Measurements from ENCODE around the gene GRK6. TPM values are rescaled to one million over a fixed set of nuclear protein-coding genes. Genes with fewer than 3 reads are reported as not detected.

GRK6 gene
- total RNA-seq, 1 experiment from 2014 or later: 60.9 TPM

- no peak for DNase-seq (ENCODE audit: low read depth)
- in situ Hi-C loops (cut with HindIII; ENCODE audit: low pct_unique_long_range_greater_than_20kb, low sequenced_read_pairs): no loop called here
These were observed 7.3 kb downstream of the GRK6 start for GRCh38 chr5:177433658-177434217.

GRCh38 chr5:177434437-177434836, 8.0 kb downstream of the GRK6 start:
- DNase-seq (ENCODE audit: low read depth): no peak
- in situ Hi-C loops (cut with HindIII; ENCODE audit: low pct_unique_long_range_greater_than_20kb, low sequenced_read_pairs): no loop called here

GRCh38 chr5:177434942-177435738, 8.7 kb downstream of the GRK6 start:
- in situ Hi-C loops (cut with HindIII; ENCODE audit: low pct_unique_long_range_greater_than_20kb, low sequenced_read_pairs): no loop called here

GRCh38 chr5:177435847-177436536, 9.5 kb downstream of the GRK6 start:
- in situ Hi-C loops (cut with HindIII; ENCODE audit: low pct_unique_long_range_greater_than_20kb, low sequenced_read_pairs): no loop called here
- no peak for DNase-seq (ENCODE audit: low read depth)

More at GRCh38 chr5:177434942-177435738, 8.7 kb downstream of the GRK6 start:
- DNase-seq (ENCODE audit: low read depth): no peak

- in situ Hi-C loops (cut with HindIII; ENCODE audit: low pct_unique_long_range_greater_than_20kb, low sequenced_read_pairs): no loop called here
- DNase-seq (ENCODE audit: low read depth): peak; percentile 38
These were observed 11.1 kb downstream of the GRK6 start for GRCh38 chr5:177437623-177438022.

- no peak for DNase-seq (ENCODE audit: low read depth)
- in situ Hi-C loops (cut with HindIII; ENCODE audit: low pct_unique_long_range_greater_than_20kb, low sequenced_read_pairs): no loop called here
These were observed 12.0 kb downstream of the GRK6 start for GRCh38 chr5:177438468-177438867.

DNA sequence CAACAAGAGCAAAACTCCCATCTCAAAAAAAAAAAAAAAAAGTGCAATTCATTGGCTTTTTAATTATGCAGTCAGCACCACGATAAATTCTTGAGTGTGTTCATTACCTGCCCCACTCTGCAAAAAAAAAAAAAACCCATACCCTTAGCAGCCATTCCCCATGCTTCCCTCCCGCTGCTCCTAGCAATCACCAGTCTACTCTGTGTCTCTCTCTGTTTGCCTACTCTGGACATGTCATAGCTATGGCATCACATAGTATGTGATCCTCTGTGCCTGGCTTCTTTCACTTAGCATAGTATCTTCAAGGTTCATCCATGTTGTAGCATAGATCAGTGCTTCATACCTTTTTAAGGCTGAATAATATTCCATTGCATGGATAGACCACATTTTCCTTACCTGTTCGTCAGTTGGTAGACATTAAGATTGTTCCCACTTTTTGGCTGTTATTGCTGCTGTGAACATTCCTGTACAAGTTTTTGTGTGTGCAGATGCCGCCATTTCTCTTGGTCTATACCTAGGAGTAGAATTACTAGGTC, 13.1 kb downstream of the GRK6 start:
- in situ Hi-C loops (cut with HindIII; ENCODE audit: low pct_unique_long_range_greater_than_20kb, low sequenced_read_pairs): no loop called here

GRCh38 chr5:177440211-177440989, 13.9 kb downstream of the GRK6 start:
- in situ Hi-C loops (cut with HindIII; ENCODE audit: low pct_unique_long_range_greater_than_20kb, low sequenced_read_pairs): no loop called here
- no peak for DNase-seq (ENCODE audit: low read depth)

More for the DNA sequence above, 13.1 kb downstream of the GRK6 start:
- DNase-seq (ENCODE audit: low read depth): no peak

GRCh38 chr5:177440990-177441780, 14.7 kb downstream of the GRK6 start:
- no peak for DNase-seq (ENCODE audit: low read depth)
- in situ Hi-C loops (cut with HindIII; ENCODE audit: low pct_unique_long_range_greater_than_20kb, low sequenced_read_pairs): no loop called here

GRCh38 chr5:177442066-177442826, 15.8 kb downstream of the GRK6 start:
- in situ Hi-C loops (cut with HindIII; ENCODE audit: low pct_unique_long_range_greater_than_20kb, low sequenced_read_pairs): no loop called here
- no peak for DNase-seq (ENCODE audit: low read depth)

GRCh38 chr5:177443144-177443983, 16.9 kb downstream of the GRK6 start:
- DNase-seq (ENCODE audit: low read depth): no peak
- in situ Hi-C loops (cut with HindIII; ENCODE audit: low pct_unique_long_range_greater_than_20kb, low sequenced_read_pairs): no loop called here

DNA sequence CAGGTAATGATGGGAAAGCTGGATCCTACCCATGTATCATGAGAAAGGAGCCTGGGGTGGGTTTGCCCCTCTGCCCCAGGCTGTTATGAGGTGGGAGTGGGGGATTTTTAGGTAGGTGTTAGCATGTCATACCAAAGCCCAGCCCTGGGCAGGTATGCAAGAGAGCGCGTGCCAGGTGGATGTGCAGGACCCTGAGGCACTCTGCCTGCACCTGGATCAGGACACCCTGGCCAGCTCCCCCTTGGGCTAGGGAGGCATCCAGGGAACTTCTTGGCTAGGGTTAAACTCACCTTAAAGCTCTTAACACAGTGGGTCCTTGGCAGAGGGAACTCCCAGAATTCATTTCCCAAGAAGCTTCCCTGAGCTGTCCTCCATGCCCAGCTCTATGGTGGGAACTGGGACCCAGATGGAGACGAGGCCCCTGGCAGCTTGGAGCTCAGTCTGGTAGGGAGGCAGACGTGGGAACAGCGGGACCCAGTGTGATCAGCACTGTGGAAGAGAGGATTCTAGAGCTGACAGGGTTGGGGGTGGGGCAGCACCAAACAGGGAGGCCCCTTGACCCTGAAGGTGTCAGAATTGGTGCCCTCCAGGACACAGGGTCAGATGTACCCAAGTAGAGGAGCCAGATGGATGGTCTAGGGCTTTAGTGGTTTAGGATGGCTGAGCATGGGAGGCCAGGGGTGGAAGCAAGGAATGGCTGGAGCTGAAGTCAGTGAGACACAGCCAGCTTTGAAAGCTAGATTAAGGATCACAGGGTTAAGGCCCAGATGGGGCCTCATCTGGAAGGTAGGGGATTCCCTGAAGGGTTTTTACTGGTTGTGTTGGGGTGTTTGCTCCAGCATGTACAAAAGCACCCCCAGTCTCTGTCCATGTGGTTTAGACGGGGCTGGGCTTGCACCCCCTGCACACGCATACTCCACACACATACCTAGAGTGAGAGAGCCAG, 17.9 kb downstream of the GRK6 start:
- DNase-seq (ENCODE audit: low read depth): no peak
- in situ Hi-C loops (cut with HindIII; ENCODE audit: low pct_unique_long_range_greater_than_20kb, low sequenced_read_pairs): no loop called here

DNA sequence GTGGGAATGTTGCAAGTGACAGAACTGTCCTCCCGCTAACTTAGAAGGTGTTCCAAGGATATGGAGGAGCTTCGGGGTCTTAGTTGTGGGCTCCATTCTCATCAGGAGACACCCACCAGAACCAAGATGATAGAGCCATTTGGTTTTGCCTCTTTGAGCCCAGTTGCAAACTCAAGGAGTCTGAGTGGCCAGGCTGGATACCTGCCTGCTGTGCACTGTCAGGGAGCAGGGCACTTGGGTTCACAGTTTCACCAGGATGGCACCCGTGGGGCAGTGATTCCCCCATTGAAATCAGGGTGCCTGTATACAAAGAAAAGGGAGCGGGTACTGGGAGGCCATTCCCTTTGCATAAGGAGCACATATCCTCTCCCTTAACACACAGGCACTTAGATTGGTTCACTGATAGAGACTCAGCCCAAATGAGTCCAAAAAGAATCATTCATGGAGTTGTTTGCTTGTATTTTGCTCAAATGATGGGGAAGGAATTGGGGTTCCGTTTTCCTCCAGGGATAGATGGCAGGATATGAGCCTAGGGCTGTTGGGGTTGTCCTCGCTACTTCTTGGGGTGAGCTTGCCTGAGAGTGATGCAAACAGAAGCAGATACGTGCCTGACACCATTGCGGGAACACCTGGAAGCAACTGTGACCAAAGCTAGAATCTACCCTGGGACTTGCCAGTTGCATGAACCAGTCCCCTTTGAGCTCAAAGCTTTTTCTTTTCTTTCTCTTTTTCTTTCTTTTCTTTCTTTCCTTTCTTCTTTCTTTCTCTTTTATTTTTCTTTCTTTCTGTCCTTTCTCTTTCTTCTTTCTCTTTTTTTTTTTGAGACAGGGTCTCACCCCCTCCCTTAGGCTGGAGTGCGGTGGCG, 18.8 kb downstream of the GRK6 start:
- no peak for DNase-seq (ENCODE audit: low read depth)
- in situ Hi-C loops (cut with HindIII; ENCODE audit: low pct_unique_long_range_greater_than_20kb, low sequenced_read_pairs): no loop called here

DNA sequence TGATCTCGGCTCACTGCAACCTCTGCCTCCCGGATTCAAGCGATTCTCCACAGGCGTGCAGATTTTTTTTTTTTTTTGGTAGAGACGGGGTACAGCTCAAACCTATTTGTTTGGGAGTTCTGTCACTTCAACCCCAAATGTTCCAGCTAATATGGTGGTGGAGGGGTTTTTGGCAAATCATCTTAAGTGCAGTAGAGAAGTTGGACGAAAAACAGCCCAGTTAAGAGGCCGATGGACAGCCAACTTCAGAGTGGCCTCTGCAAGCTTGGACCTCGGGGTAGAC, 19.4 kb downstream of the GRK6 start:
- no peak for DNase-seq (ENCODE audit: low read depth)
- in situ Hi-C loops (cut with HindIII; ENCODE audit: low pct_unique_long_range_greater_than_20kb, low sequenced_read_pairs): no loop called here
